Type B pancreatic cell (in vitro differentiated cells): ENCODE measurements around the gene XYLT1. TPM values are rescaled to one million over a fixed set of nuclear protein-coding genes. Genes with fewer than 3 reads are reported as not detected.

Experiments used
- DNase-seq: peaks from one replicate; pipeline ENCODE4 v3.0.0; 2021; ENCODE audit warnings: mixed read lengths; ENCODE audit not compliant: unreplicated experiment; ENCODE audit errors: extremely low spot score
- H3K27ac Mint-ChIP-seq: 2 replicates; pipeline ENCODE4 v1.8.0; 2021; ENCODE audit warnings: mild to moderate bottlenecking, mixed read lengths
- H3K27me3 Mint-ChIP-seq: 2 replicates; pipeline ENCODE4 v1.8.0; 2021; ENCODE audit warnings: mixed read lengths
- H3K36me3 Mint-ChIP-seq: 2 replicates; pipeline ENCODE4 v1.8.0; 2021; ENCODE audit warnings: mixed read lengths
- H3K4me1 Mint-ChIP-seq: one replicate; pipeline ENCODE4 v1.8.0; 2021; ENCODE audit warnings: mixed read lengths; ENCODE audit not compliant: unreplicated experiment
- H3K4me3 Mint-ChIP-seq: 2 replicates; pipeline ENCODE4 v1.8.0; 2021; ENCODE audit warnings: mild to moderate bottlenecking, mixed read lengths
- H3K9me3 Mint-ChIP-seq: 2 replicates; pipeline ENCODE4 v1.8.0; 2021; ENCODE audit warnings: mixed read lengths
- total RNA-seq: library from RNA; stranded (reverse); gene quantifications from 2 replicates; pipeline ENCODE4 v1.2.1, GENCODE V29; 2021; ENCODE audit warnings: low replicate concordance
- TF ChIP-seq, protein P1 (sequence below): fragments of 200-600 bp; sonication (generic); conservative IDR thresholded peaks from 2 replicates; pipeline ENCODE4 v1.5.0; 2021; ENCODE audit warnings: antibody characterized with exemption, mild to moderate bottlenecking

XYLT1 gene
- total RNA-seq, 1 donor from 2014 or later = 14.9 TPM

DNA sequence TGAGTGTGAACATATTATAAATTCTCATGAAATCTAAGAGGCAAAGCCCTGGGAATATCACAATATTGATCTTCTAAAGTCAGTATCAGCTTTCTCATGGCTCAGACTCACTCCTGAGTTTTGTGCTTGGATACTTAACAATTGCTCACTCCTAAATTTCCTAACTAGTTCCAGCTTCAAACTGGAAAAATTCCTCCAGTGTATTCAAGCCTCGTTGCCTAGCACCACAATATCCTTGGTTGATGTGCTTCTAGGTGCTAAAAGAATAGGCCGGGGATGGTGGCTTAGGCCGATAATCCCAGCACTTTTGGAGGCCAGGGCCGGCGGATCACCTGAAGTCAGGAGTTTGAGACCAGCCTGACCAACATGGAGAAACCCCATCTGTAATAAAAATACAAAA is 62.5 kb downstream of the XYLT1 start:
- Mint-ChIP-seq H3K36me3 (no peaks in the 10 kb centered on the region), H3K4me1 (peaks cover 14% of the 10 kb centered on the region), H3K4me3 (no peak overlapping the region), H3K9me3 (no peaks in the 10 kb centered on the region), H3K27ac (no peak overlapping the region), H3K27me3 (no peaks in the 10 kb centered on the region)
- TF ChIP-seq, protein P1, sequence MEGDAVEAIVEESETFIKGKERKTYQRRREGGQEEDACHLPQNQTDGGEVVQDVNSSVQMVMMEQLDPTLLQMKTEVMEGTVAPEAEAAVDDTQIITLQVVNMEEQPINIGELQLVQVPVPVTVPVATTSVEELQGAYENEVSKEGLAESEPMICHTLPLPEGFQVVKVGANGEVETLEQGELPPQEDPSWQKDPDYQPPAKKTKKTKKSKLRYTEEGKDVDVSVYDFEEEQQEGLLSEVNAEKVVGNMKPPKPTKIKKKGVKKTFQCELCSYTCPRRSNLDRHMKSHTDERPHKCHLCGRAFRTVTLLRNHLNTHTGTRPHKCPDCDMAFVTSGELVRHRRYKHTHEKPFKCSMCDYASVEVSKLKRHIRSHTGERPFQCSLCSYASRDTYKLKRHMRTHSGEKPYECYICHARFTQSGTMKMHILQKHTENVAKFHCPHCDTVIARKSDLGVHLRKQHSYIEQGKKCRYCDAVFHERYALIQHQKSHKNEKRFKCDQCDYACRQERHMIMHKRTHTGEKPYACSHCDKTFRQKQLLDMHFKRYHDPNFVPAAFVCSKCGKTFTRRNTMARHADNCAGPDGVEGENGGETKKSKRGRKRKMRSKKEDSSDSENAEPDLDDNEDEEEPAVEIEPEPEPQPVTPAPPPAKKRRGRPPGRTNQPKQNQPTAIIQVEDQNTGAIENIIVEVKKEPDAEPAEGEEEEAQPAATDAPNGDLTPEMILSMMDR = no peak
- no peak for DNase-seq

DNA sequence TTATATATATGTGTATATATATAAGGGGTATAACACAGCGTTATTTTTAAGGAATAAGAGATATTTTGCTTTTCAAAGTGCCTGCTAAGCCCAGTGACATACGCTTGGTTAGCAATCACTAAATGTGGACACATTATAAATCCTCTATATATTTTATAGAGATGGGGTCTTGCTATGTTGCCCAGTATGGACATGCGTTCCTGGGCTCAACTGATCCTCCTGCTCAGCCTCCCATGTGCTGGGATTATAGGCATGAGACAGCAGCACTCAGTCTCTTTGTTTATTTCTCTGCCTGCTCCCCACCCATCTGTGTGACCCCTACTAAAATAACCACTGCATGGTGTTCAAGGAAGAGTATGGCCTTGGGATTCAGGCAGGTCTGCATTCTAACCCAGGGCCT is 63.4 kb downstream of the XYLT1 start:
- no peak for DNase-seq
- Mint-ChIP-seq H3K4me1 (peaks cover 16% of the 10 kb centered on the region), H3K27ac (no peak overlapping the region), H3K36me3 (no peaks in the 10 kb centered on the region), H3K27me3 (no peaks in the 10 kb centered on the region), H3K4me3 (no peak overlapping the region), H3K9me3 (no peaks in the 10 kb centered on the region)
- TF ChIP-seq, protein P1 = no peak

DNA sequence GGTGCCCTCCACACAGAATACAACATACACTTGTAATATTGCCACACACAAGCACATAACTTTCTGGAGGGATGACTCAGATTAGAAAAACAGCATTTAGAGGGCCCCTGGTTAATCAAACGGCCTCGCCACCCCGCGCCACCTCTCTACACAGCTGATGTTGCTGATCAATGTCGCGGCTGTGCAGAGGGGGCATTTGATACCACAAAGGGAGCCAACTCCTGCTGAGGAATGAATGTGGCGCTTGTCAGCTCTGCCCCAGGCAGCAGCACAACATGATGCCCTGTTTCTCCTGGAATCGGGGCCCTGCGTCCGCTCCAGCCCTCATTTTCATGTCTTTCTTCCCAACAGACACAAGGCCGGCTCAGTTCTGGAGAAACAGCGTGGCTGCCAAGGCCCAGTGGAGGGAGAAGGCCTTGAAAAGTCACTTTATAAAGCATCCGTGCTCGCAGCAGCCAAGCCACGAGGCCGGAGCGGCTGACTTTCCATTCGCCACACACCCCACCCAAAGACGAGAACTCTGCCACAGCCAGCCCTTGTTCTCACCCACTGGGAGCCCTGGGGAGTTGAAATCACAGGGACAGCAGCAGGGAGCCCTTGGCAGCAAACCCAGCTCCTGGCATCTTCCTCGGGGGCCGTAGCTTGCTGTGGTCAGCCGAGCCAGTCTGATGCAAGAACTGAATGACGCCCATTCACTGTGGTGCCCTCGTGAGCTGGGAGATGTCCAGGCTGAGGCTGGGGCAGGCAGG is 65.6 kb downstream of the XYLT1 start:
- Mint-ChIP-seq H3K36me3 (no peaks in the 10 kb centered on the region), H3K9me3 (no peaks in the 10 kb centered on the region), H3K27ac (no peak overlapping the region), H3K27me3 (no peaks in the 10 kb centered on the region), H3K4me1 (peaks cover 14% of the 10 kb centered on the region), H3K4me3 (no peak overlapping the region)
- DNase-seq = no peak
- TF ChIP-seq, protein P1 = no peak

DNA sequence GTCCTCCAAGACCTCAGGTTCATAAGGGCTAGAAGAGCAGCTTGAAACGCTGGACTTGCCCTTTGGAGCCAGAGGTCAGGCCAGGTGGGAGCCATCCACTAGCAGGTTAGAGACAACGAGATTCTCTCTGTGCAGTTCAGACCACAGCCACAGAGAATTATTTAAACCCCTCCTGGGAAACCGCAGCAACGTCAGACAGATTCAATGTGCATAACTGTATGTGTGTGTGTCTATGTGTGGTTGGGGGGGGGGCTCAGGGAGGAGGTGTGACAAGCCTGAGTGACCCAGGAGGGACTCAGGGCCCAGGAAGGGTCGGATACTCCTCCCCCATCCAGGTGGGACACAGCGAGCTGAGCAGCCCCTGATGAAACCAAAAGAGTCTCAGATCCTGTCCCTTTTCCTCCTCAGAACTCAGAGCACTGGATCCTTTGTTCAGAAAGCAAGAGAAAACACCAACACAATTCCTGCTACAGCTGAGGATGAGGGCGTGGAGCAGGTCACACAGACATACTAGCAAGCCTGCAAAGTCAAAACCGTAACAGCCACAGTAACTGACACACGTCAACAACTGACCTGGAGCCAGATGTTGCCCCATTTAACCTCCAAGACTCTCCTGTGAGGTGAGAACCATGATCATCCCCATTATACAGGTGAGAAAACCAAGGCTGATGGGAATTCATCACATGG is 66.8 kb downstream of the XYLT1 start:
- no peaks in the 10 kb centered on the region for H3K36me3 Mint-ChIP-seq
- no peaks in the 10 kb centered on the region for H3K27me3 Mint-ChIP-seq
- H3K4me3 Mint-ChIP-seq = no peak overlapping the region
- no peaks in the 10 kb centered on the region for H3K9me3 Mint-ChIP-seq
- DNase-seq = no peak
- no peak overlapping the region for H3K27ac Mint-ChIP-seq
- TF ChIP-seq, protein P1 = no peak
- H3K4me1 Mint-ChIP-seq = peaks cover 16% of the 10 kb centered on the region

DNA sequence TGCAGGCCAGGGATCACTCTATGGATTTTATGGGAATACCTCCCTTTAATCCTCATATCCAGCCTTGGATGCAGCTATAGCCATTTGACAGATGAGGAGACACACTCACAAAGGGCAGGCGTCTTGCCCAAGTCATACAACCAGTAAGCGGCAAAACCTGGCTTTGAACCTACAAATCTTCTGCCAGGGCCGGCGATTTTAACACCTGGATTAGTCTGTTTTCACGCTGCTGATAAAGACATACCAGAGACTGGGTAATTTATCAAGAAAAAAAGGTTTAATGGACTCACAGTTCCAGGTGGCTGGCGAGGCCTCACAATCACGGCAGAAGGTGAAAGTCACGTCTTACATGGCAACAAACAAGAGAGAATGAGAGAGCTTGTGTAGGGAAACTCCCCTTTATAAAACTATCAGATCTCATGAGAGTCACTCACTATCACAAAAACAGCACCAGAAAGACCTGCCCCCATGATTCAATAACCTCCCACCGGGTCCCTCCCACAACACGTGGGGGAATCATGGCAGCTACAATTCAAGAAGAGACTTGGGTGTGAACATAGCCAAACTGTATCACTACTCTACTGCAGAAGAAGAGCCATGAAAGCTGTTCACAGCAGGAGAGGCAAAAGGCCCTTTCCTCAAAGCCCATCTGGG is 67.5 kb downstream of the XYLT1 start:
- no peaks in the 10 kb centered on the region for H3K9me3 Mint-ChIP-seq
- H3K27me3 Mint-ChIP-seq = no peaks in the 10 kb centered on the region
- TF ChIP-seq, protein P1 = no peak
- H3K36me3 Mint-ChIP-seq = no peaks in the 10 kb centered on the region
- peaks cover 18% of the 10 kb centered on the region for H3K4me1 Mint-ChIP-seq
- H3K4me3 Mint-ChIP-seq = no peak overlapping the region
- no peak overlapping the region for H3K27ac Mint-ChIP-seq
- no peak for DNase-seq
